ENCODE measurements around the gene OR10K1.

The OR10K1 gene

GRCh38 chr1:158445376-158445775 is 16.3 kb upstream of the OR10K1 start:
- no peak for TF ChIP-seq CTCF (IDR thresholded peaks at IDR 0.05)

GRCh38 chr1:158454537-158454936 is 7.1 kb upstream of the OR10K1 start:
- no peak for TF ChIP-seq CTCF (IDR thresholded peaks at IDR 0.05)

GRCh38 chr1:158457246-158457645 is 4.4 kb upstream of the OR10K1 start:
- no peak for TF ChIP-seq CTCF (IDR thresholded peaks at IDR 0.05)

GRCh38 chr1:158458263-158458662 is 3.4 kb upstream of the OR10K1 start:
- TF ChIP-seq CTCF (IDR thresholded peaks at IDR 0.05), result no peak

GRCh38 chr1:158471920-158472319 is 10.3 kb downstream of the OR10K1 start, which contains the start of gene OR10R2:
TSS of gene OR10R2 (plus strand) at chr1:158472220. CDS start at chr1:158472326, 106 bp downstream.
- TF ChIP-seq CTCF (IDR thresholded peaks at IDR 0.05), result no peak

GRCh38 chr1:158485455-158485854 is 23.8 kb downstream of the OR10K1 start:
- no peak for TF ChIP-seq CTCF (IDR thresholded peaks at IDR 0.05)

- TF ChIP-seq CTCF (IDR thresholded peaks at IDR 0.05), result no peak
These were observed 29.7 kb downstream of the OR10K1 start for GRCh38 chr1:158491316-158491715.

GRCh38 chr1:158493054-158493453 is 31.4 kb downstream of the OR10K1 start:
- no peak for TF ChIP-seq CTCF (IDR thresholded peaks at IDR 0.05)
